HG03432 (cell line): Measurements from ENCODE around the gene BIN1.

Source experiments
- ATAC-seq: cut with Tn5 transposase; IDR thresholded peaks from one replicate; pipeline ENCODE4 v1.9.1; 2021; ENCODE audit warnings: mild to moderate bottlenecking, moderate library complexity; ENCODE audit not compliant: unreplicated experiment

BIN1 gene

GRCh38 chr2:127025359-127026166 lies 81.4 kb downstream of the BIN1 start:
- peak; percentile 99 for ATAC-seq

DNA sequence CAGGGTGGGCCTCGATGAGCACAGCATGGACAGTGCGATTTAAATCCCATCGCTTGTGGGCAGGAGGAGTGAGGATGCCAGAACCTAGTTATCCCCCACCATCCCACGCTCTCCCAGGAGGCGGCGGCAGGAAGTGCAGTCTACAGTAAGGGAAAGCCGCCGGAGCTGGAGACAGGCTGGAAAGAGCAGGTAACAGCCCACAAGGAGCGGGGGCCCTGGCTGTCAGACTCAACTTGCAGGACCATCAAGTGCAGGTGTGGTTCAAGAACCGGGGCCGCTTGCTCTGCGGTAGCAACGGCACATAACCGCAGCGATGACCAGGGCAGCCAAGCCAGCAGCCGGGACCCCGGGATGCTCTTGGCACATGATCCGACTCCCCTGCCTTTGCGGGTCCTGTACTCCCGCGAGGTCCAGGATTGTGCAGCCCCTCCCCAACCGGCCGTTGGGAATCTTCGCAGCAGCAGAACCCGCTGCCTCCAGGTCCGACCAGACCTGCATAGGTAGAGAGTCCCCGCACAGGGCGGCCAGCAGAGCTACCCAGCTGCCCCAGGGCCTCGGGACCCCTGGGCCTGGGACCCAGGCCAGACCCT lies 82.1 kb downstream of the BIN1 start:
- ATAC-seq: peak; percentile 8

GRCh38 chr2:127023504-127023903 lies 83.5 kb downstream of the BIN1 start:
- ATAC-seq: no peak

DNA sequence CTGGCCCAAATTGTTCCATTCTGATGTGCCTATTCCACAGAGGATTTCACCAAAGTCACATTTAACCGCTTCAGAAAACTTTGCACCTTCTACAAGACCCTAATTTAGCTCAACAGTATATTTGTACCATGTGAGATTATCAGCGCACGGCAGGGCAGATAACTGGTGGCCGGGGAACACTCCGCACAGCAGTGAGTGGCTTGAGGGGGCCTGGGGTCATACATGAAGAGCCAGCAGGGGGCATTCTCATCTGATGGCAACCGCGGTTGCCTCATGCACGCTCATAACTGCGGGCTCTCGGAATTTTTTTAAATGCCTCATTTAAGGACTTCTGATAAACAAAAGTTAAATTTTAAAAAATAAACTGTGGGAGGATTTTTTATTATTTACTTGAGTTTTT lies 84.1 kb downstream of the BIN1 start:
- no peak for ATAC-seq

GRCh38 chr2:127020536-127020935 lies 86.4 kb downstream of the BIN1 start:
- ATAC-seq: no peak

DNA sequence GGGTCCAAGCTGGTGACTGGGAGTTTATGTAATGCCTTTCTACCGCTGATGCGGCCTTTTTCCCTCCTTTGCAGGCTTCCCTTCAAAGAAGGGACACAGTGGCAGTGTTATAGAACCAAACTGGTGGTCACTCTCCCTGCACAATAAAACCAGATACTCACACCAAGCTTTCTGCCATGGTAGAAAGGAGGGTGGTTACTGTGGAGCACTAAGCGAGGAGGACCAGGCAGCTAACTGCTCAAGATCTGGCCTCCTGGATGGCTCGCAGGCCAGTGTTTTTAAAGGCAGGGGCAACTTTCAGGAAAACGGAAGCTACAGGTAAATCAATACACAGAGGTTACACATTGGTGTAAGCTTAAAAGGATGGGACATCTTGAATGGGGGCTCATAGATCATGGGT lies 89.4 kb downstream of the BIN1 start:
- no peak for ATAC-seq

DNA sequence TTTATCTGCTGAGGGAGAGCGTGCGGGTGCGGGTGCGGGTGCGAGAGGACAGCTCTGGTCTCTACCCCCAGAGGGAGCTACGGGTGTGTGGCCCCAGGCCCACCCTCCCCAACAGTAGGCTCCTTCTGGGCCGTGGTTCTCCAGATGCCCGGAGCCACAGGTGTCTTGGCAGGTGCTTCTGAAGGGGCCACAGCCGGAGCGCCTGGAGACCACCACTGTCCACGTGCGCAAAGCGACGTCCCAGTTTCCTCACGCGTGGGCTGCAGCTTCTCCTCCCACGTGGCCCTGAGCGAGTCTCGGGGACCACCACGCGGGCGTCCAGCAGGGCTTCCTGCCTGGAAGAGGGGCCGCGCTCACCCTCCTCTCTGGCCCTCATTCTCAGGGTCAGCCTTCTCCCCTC lies 90.6 kb downstream of the BIN1 start:
- ATAC-seq: no peak

DNA sequence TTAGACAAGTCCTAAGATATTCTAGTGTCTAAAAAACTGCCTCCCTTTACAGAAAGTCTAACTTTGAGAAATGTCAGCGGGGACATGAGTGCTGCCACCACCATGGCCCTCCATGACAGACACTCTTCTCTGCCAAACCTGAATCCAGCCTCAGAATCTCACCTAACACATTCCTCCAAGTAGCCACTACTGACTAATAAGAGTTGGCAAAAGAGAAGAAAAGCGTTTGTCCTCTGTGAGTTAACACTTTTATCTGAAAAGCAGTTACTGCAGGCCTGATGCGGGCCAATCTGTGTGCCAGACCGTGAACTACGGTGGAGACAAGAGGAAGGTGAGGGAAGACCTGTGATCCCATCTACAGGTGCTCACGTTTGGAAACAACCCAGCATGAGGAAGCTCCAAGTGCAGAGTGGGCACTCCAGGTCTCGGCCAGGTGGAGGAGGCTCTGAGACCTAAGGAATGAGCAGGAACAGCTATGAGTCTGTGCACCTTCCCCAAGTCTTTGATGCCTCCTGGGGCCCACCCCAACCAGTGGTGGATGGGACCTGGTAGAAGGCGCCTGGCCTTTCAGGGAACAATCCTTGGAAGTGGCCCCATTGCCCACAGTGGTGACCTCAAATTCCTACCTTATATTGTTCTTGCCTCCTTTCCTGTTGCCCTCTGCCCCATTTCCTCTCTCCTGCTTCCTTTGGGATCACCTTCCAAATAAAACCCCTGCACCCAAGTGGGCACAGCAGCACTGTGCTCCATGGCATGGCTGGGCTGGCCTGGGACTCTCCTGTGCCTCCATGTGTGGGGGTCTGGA lies 91.6 kb downstream of the BIN1 start:
- no peak for ATAC-seq

DNA sequence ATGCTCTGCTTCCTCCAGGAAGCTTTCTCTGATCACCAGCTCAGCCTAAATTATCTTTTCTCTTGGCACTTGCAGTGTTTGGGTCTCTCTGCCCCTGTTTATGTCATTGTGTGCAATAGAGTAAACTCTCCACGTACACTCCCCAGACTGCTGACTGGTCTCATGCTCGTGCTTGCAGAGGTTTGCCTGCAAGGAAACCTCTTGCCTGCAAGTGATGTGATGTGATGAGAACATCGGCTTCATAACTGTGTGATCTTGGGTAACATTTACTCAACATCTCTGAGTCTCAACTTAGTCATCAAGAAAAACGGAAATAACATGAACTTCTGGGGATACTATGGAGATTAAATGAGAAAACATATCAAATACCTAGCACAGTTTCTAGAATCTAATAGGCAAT lies 92.3 kb downstream of the BIN1 start:
- no peak for ATAC-seq

GRCh38 chr2:127014224-127014623 lies 92.7 kb downstream of the BIN1 start:
- ATAC-seq: no peak

- no peak for ATAC-seq
These were observed 94.1 kb downstream of the BIN1 start for GRCh38 chr2:127012868-127013267.

DNA sequence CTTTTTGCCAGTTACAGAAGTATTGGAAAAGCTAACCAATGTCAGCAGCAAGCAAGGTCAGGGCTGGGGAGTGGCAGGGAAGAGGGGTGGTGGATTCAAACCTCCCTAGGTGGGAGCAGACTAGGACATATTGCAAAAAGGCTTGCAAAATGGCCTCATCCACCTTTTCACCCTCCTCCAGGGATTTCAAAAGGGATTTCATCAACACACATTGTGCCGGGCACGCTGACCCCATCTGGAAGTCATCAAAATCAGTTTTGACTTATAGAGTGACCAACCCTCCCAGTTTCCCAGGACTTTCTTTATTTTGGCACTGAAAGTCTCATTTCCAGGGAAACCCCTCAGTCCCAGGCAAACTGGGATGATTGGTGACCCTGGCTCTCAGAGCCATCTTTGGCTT lies 94.7 kb downstream of the BIN1 start:
- no peak for ATAC-seq

- no peak for ATAC-seq
These were observed 95.2 kb downstream of the BIN1 start for GRCh38 chr2:127011796-127012195.

GRCh38 chr2:127011231-127011661 lies 95.7 kb downstream of the BIN1 start:
- ATAC-seq: no peak

- no peak for ATAC-seq
These were observed 98.5 kb downstream of the BIN1 start for GRCh38 chr2:127008265-127009015.

- no peak for ATAC-seq
These were observed 99.3 kb downstream of the BIN1 start for GRCh38 chr2:127007652-127008051.

DNA sequence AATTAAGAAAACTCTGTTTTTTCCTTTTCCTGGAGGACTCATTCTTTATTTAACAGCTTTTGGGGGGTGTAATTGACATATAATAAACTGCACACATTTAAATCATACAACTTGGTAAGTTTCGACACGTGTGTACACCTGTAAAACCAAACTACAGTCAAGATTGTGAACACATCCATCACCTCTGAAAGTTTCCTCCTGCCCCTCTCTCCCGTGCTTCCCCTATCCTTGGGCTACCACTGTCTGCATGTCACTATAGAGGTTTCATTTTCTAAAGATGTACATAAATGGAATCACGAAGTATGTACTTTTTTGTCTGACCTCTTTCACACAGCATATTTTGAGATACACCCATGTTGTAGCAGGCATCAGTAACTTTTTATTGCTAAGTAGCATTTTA lies 100.0 kb downstream of the BIN1 start:
- ATAC-seq: no peak

DNA sequence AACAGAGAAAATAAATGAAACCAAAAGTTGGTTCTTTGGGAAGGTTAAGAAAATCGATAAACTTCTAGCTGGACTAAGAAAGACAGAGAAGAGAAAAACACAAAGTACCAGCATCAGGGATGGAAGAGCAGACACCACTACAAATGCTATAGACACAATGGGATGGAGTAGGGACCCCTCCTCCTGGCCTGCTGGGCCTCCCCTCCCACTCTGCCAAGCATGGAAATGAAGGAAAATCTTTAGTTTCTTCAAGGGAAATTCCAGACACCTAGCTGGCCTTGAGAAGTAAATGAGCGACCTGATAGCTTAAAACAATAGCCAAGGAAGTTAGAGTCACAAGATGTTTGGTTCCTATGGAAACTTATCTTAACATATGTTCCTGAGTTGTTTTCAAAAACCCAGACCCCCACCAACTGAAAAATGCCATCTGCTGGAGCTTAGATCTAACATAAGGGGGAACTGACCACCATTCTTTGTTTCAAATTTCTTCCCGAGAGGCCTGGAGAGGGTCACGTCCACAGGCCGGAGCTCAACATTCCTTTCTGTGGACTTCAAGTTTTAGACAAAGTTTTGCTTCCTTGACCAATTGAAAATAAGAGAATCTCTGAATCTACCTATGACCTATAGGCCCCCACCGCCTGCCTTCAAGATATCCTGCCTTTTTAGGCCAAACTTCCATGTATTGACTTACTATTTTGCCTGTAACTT lies 101.9 kb downstream of the BIN1 start:
- no peak for ATAC-seq

- ATAC-seq: no peak
These were observed 103.7 kb downstream of the BIN1 start for GRCh38 chr2:127003070-127003800.

GRCh38 chr2:127001751-127002150 lies 105.2 kb downstream of the BIN1 start:
- ATAC-seq: no peak
